ENCODE measurements around the gene APCDD1L. TPM values are rescaled to one million over a fixed set of nuclear protein-coding genes. Genes with fewer than 3 reads are reported as not detected.

Gene APCDD1L
- polyA plus RNA-seq, 1 of the 3 experiments (the other 2 are of a cell fraction): 0.99 TPM

DNA sequence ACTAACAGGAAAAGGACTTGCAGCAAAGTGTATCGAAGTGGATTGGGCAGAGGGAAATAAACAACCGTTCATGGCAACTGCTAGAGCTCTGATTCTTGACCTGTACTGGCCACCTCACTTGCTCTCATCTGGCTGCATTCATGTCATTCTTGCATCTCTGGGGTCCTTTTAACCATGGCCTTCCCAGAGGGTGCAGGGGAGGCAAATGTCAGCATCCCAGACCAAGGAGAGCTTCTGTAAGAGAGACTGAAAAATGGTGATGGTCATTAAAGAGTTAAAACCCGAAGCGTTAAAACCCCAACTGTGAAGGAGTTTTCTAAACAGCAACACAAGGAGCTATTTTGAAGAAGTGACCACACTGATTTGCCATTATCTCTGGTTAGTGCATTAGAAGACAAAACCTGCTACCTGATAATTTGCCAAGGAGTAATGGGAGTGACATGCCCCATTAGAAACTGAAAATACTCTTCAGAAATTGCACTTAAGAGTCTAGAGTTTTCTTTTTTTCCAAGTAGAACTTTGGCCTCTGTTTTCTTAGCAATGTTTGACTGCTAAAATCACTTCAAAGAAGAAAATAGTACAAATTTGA, 62.4 kb downstream of the APCDD1L start:
- no peaks in the 10 kb centered on the region for H3K9me2 ChIP-seq
- peaks cover 7 to 42% of the 10 kb centered on the region in 2 experiments for H3K36me3 ChIP-seq (replicated peaks in 1 of 2; ENCODE audit: control insufficient read depth in 1 of 2, insufficient read depth in 2 of 2, low read length in 1 of 2)
- peaks cover 27% of the 10 kb centered on the region; the same call in 1 of the 2 replicates for H3K79me2 ChIP-seq (ENCODE audit: insufficient read depth)
- H4K20me1 ChIP-seq (ENCODE audit: insufficient read depth): no peaks in the 10 kb centered on the region
- TF ChIP-seq, protein P1, sequence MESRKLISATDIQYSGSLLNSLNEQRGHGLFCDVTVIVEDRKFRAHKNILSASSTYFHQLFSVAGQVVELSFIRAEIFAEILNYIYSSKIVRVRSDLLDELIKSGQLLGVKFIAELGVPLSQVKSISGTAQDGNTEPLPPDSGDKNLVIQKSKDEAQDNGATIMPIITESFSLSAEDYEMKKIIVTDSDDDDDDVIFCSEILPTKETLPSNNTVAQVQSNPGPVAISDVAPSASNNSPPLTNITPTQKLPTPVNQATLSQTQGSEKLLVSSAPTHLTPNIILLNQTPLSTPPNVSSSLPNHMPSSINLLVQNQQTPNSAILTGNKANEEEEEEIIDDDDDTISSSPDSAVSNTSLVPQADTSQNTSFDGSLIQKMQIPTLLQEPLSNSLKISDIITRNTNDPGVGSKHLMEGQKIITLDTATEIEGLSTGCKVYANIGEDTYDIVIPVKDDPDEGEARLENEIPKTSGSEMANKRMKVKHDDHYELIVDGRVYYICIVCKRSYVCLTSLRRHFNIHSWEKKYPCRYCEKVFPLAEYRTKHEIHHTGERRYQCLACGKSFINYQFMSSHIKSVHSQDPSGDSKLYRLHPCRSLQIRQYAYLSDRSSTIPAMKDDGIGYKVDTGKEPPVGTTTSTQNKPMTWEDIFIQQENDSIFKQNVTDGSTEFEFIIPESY (IDR thresholded peaks at IDR 0.05; ENCODE audit: borderline replicate concordance, low read depth): no peak
- no peak for TF ChIP-seq POLR2AphosphoS5 (IDR thresholded peaks at IDR 0.05; ENCODE audit: low read depth, low read length)
- TF ChIP-seq FOXM1 (IDR thresholded peaks at IDR 0.05; ENCODE audit: low read depth): no peak
- TF ChIP-seq, protein P2, sequence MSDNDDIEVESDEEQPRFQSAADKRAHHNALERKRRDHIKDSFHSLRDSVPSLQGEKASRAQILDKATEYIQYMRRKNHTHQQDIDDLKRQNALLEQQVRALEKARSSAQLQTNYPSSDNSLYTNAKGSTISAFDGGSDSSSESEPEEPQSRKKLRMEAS (IDR thresholded peaks at IDR 0.05; ENCODE audit: low read depth): no peak
- TF ChIP-seq SIN3A (IDR thresholded peaks at IDR 0.05; ENCODE audit: borderline replicate concordance, low read depth, low read length): no peak
- TF ChIP-seq RAD21 (IDR thresholded peaks at IDR 0.05; ENCODE audit: low read length): no peak
- TF ChIP-seq FOXJ3 (CRISPR knock-in tag; IDR thresholded peaks at IDR 0.05): no peak
- TF ChIP-seq NFIC (IDR thresholded peaks at IDR 0.05; ENCODE audit: borderline replicate concordance): no peak
- no peak for TF ChIP-seq RFX5 (IDR thresholded peaks at IDR 0.05; ENCODE audit: low read length)
- no peak for TF ChIP-seq TCF12 (IDR thresholded peaks at IDR 0.05)
- TF ChIP-seq SMC3 (IDR thresholded peaks at IDR 0.05; ENCODE audit: low read depth, low read length): no peak
- no peak for TF ChIP-seq MXI1 (IDR thresholded peaks at IDR 0.05; ENCODE audit: low read depth, low read length)
- no peak for TF ChIP-seq EP300 (IDR thresholded peaks at IDR 0.05; ENCODE audit: borderline replicate concordance in 1 of 2, low read depth in 1 of 2, low read length in 1 of 2)
- no peak for TF ChIP-seq RCOR1 (IDR thresholded peaks at IDR 0.05; ENCODE audit: low read length)
- TF ChIP-seq JUND (IDR thresholded peaks at IDR 0.05): no peak
- no peak for TF ChIP-seq RXRA (IDR thresholded peaks at IDR 0.05; ENCODE audit: borderline replicate concordance, low read depth)
- TF ChIP-seq, protein P3, sequence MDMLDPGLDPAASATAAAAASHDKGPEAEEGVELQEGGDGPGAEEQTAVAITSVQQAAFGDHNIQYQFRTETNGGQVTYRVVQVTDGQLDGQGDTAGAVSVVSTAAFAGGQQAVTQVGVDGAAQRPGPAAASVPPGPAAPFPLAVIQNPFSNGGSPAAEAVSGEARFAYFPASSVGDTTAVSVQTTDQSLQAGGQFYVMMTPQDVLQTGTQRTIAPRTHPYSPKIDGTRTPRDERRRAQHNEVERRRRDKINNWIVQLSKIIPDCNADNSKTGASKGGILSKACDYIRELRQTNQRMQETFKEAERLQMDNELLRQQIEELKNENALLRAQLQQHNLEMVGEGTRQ (IDR thresholded peaks at IDR 0.05; ENCODE audit: borderline replicate concordance, low read depth, low read length): no peak
- no peak for TF ChIP-seq TEAD4 (IDR thresholded peaks at IDR 0.05; ENCODE audit: borderline replicate concordance, insufficient read depth)
- no peak for TF ChIP-seq CHD2 (IDR thresholded peaks at IDR 0.05; ENCODE audit: low read length, partially characterized antibody)
- peaks cover 15 to 42% of the 10 kb centered on the region in 2 experiments for H3K4me1 ChIP-seq (ENCODE audit: control insufficient read depth in 1 of 2, insufficient read depth in 2 of 2, low read depth in 1 of 2, low read length in 1 of 2)
- H3K27ac ChIP-seq (ENCODE audit: low read depth in 2 of 2, low read length in 1 of 2): no peak overlapping the region; a peak in 1 of 4 replicates
- ChIA-PET POLR2A (no interaction called here), CTCF (no interaction called here)
- H3F3A ChIP-seq (replicated peaks; ENCODE audit: insufficient read depth): peaks cover 12% of the 10 kb centered on the region
- H3K4me3 ChIP-seq (ENCODE audit: low read depth in 2 of 2, low read length in 1 of 2): no peak overlapping the region
- 96% methylated on average over 4 of the region's 4 CpGs for WGBS (ENCODE audit: low lambda C conversion rate)
- no peak overlapping the region for H3K9ac ChIP-seq
- no peak overlapping the region for H2AFZ ChIP-seq (ENCODE audit: low read depth)
- no peak overlapping the region for H3K4me2 ChIP-seq
- DNase-seq: no peak
- no peaks in the 10 kb centered on the region for H3K27me3 ChIP-seq (ENCODE audit: insufficient read depth)
- H3K9me3 ChIP-seq: peaks cover 7% of the 10 kb centered on the region; the same call in 1 of the 2 replicates
